ENCODE measurements around the gene MARCHF4. TPM values are rescaled to one million over a fixed set of nuclear protein-coding genes. Genes with fewer than 3 reads are reported as not detected.

MARCHF4 gene
- total RNA-seq, 1 donor from 2014 or later: 6.1 TPM

- Mint-ChIP-seq H3K4me1 (ENCODE audit: low read depth) (peaks cover 61% of the 10 kb centered on the region), H3K27me3 (ENCODE audit: low read depth) (no peaks in the 10 kb centered on the region), H3K9me3 (ENCODE audit: low read depth) (no peaks in the 10 kb centered on the region), H3K27ac (ENCODE audit: unreplicated experiment) (peak overlapping the region; percentile 69), H3K36me3 (ENCODE audit: low read depth) (no peaks in the 10 kb centered on the region), H3K4me3 (ENCODE audit: unreplicated experiment) (no peak overlapping the region)
- DNase-seq (ENCODE audit: low spot score): no peak
- TF ChIP-seq CTCF (IDR thresholded peaks at IDR 0.05): no peak
Measured at GRCh38 chr2:216343221-216343980, 28.9 kb downstream of the MARCHF4 start.

GRCh38 chr2:216341121-216341520 lies 31.2 kb downstream of the MARCHF4 start:
- Mint-ChIP-seq H3K4me3 (ENCODE audit: unreplicated experiment) (no peak overlapping the region), H3K4me1 (ENCODE audit: low read depth) (peaks cover 57% of the 10 kb centered on the region), H3K9me3 (ENCODE audit: low read depth) (no peaks in the 10 kb centered on the region), H3K36me3 (ENCODE audit: low read depth) (no peaks in the 10 kb centered on the region), H3K27me3 (ENCODE audit: low read depth) (no peaks in the 10 kb centered on the region), H3K27ac (ENCODE audit: unreplicated experiment) (peak overlapping the region; percentile 67)
- DNase-seq (ENCODE audit: low spot score): no peak
- no peak for TF ChIP-seq CTCF (IDR thresholded peaks at IDR 0.05)

- H3K36me3 Mint-ChIP-seq (ENCODE audit: low read depth): no peaks in the 10 kb centered on the region
- no peak for TF ChIP-seq CTCF (IDR thresholded peaks at IDR 0.05)
- no peaks in the 10 kb centered on the region for H3K9me3 Mint-ChIP-seq (ENCODE audit: low read depth)
- peak overlapping the region; percentile 88 for H3K27ac Mint-ChIP-seq (ENCODE audit: unreplicated experiment)
- no peaks in the 10 kb centered on the region for H3K27me3 Mint-ChIP-seq (ENCODE audit: low read depth)
- no peak overlapping the region for H3K4me3 Mint-ChIP-seq (ENCODE audit: unreplicated experiment)
- H3K4me1 Mint-ChIP-seq (ENCODE audit: low read depth): peaks cover 51% of the 10 kb centered on the region
- no peak for DNase-seq (ENCODE audit: low spot score)
Measured at GRCh38 chr2:216340280-216340631, 32.0 kb downstream of the MARCHF4 start.

- no peak for DNase-seq (ENCODE audit: low spot score)
- Mint-ChIP-seq H3K36me3 (ENCODE audit: low read depth) (no peaks in the 10 kb centered on the region), H3K9me3 (ENCODE audit: low read depth) (no peaks in the 10 kb centered on the region), H3K27ac (ENCODE audit: unreplicated experiment) (peak overlapping the region; percentile 88), H3K4me1 (ENCODE audit: low read depth) (peaks cover 49% of the 10 kb centered on the region), H3K4me3 (ENCODE audit: unreplicated experiment) (peak overlapping the region; percentile 10), H3K27me3 (ENCODE audit: low read depth) (no peaks in the 10 kb centered on the region)
- TF ChIP-seq CTCF (IDR thresholded peaks at IDR 0.05): peak; percentile 58
Measured at GRCh38 chr2:216339456-216340279, 32.6 kb downstream of the MARCHF4 start.

- H3K4me1 Mint-ChIP-seq (ENCODE audit: low read depth): peaks cover 17% of the 10 kb centered on the region
Measured at GRCh38 chr2:216335252-216335651, 37.0 kb downstream of the MARCHF4 start.

More at GRCh38 chr2:216335252-216335651, 37.0 kb downstream of the MARCHF4 start:
- Mint-ChIP-seq H3K27me3 (ENCODE audit: low read depth) (no peaks in the 10 kb centered on the region), H3K36me3 (ENCODE audit: low read depth) (no peaks in the 10 kb centered on the region), H3K9me3 (ENCODE audit: low read depth) (no peaks in the 10 kb centered on the region), H3K4me3 (ENCODE audit: unreplicated experiment) (no peak overlapping the region), H3K27ac (ENCODE audit: unreplicated experiment) (no peak overlapping the region)
- no peak for TF ChIP-seq CTCF (IDR thresholded peaks at IDR 0.05)
- no peak for DNase-seq (ENCODE audit: low spot score)

Data from chondrocyte (in vitro differentiated cells).